HepG2 (cell line): ENCODE data around the gene KIF3A. TPM values are rescaled to one million over a fixed set of nuclear protein-coding genes. Genes with fewer than 3 reads are reported as not detected.

Experiments used
- ATAC-seq: fragments of 200-7000 bp; cut with Tn5 transposase; 3 replicates; pipeline ENCODE4 v1.9.1; 2020; ENCODE audit warnings: mild to moderate bottlenecking, moderate library complexity
- BruUV-seq: library from RNA; stranded (reverse); fragments of 400-500 nt; replicated peaks from 2 replicates; lab custom pipeline; 2021; lab: Mats Ljungman, UMichigan
- CTCF ChIA-PET: fragments of 300-600 bp; formaldehyde crosslinking; extraction: SDS; loops from one replicate; lab custom pipeline; 2021; ENCODE audit warnings: low total read pairs, inconsistent platforms, low intra/inter-chr PET ratio; lab: Yijun Ruan, JAX
- POLR2A ChIA-PET: fragments of 350-600 bp; sonication (Branson Sonifier 250); formaldehyde crosslinking; loops from one replicate; lab custom pipeline; 2020; ENCODE audit warnings: antibody characterized with exemption, inconsistent platforms; lab: Yijun Ruan, JAX
- DNase-seq: peaks from one replicate; pipeline ENCODE4 v3.0.0-alpha.2; 2015; ENCODE audit warnings: low spot score
- FAIRE-seq: peaks from 3 replicates; lab custom pipeline; 2011; peaks lifted over from hg19 to GRCh38; lab: Jason Lieb, UNC
- H2AFZ ChIP-seq: one replicate; pipeline ENCODE4 v1.6.1; 2011; ENCODE audit warnings: low read length, inconsistent platforms
- H3K27ac ChIP-seq: fragments of 300-600 bp; 3 replicates; pipeline ENCODE4 v1.8.0; 2011; ENCODE audit warnings: mixed run types, mild to moderate bottlenecking, mixed read lengths, low read length, inconsistent platforms; ENCODE audit not compliant: insufficient read depth; ENCODE audit errors: extremely low read length
- H3K27me3 ChIP-seq, 2 experiments: fragments of 200-600 bp in 1 of 2; 2 replicates in 1 of 2; 3 replicates in 1 of 2; pipeline versions ENCODE4 v1.6.0 to v1.8.0; 2011; ENCODE audit warnings: low read length in 2 of 2, mild to moderate bottlenecking in 2 of 2, moderate library complexity in 2 of 2, inconsistent platforms in 1 of 2; ENCODE audit not compliant: insufficient read depth in 2 of 2, control insufficient read depth in 1 of 2
- H3K36me3 ChIP-seq, 2 experiments: fragments of 200-600 bp in 1 of 2; replicated peaks in 1 of 2; 2 replicates in 1 of 2; 3 replicates in 1 of 2; pipeline versions ENCODE4 v1.5.1 to v1.8.0; 2011; ENCODE audit warnings: low read length in 2 of 2, inconsistent platforms in 1 of 2; ENCODE audit not compliant: insufficient read depth in 2 of 2, control insufficient read depth in 1 of 2
- H3K4me1 ChIP-seq: 2 replicates; pipeline ENCODE4 v1.5.1; 2012; ENCODE audit warnings: low read length, inconsistent platforms; ENCODE audit not compliant: insufficient read depth
- H3K4me2 ChIP-seq: 2 replicates; pipeline ENCODE4 v1.6.0; 2011; ENCODE audit warnings: low read depth, low read length, inconsistent platforms
- H3K4me3 ChIP-seq, 3 experiments: fragments of 200-600 bp in 1 of 3; sonication (generic), shearing (Covaris generic) in 1 of 3; replicated peaks in 1 of 3; 2 replicates each; pipeline ENCODE4 v1.5.1; 2011 to 2016; ENCODE audit warnings: low read length in 3 of 3, inconsistent platforms in 2 of 3, low read depth in 2 of 3, mild to moderate bottlenecking in 2 of 3, control low read depth in 1 of 3, mixed read lengths in 1 of 3; ENCODE audit not compliant: insufficient read depth in 1 of 3
- H3K79me2 ChIP-seq: one replicate; pipeline ENCODE4 v1.6.1; 2011; ENCODE audit warnings: low read length, inconsistent platforms; ENCODE audit not compliant: insufficient read depth
- H3K9ac ChIP-seq: 2 replicates; pipeline ENCODE4 v1.6.0; 2011; ENCODE audit warnings: mild to moderate bottlenecking, low read depth, low read length, inconsistent platforms; ENCODE audit not compliant: insufficient read depth
- H3K9me3 ChIP-seq: 2 replicates; pipeline ENCODE4 v1.5.1; 2012; ENCODE audit warnings: mild to moderate bottlenecking, low read length
- H4K20me1 ChIP-seq: 2 replicates; pipeline ENCODE4 v1.6.0; 2011; ENCODE audit warnings: inconsistent platforms, mild to moderate bottlenecking, low read length, moderate library complexity; ENCODE audit not compliant: insufficient read depth
- ATF1 ChIP-seq: IDR thresholded peaks from 2 replicates; pipeline ENCODE4 v1.6.1; 2016; ENCODE audit warnings: mild to moderate bottlenecking, control low read depth
- HNF4G ChIP-seq, 2 experiments: sonication (generic) in 1 of 2; formaldehyde crosslinking in 1 of 2; IDR thresholded peaks; 2 replicates each; pipeline versions ENCODE4 v1.4.0 to v1.6.1; 2011 to 2020; ENCODE audit warnings: borderline replicate concordance in 2 of 2, low read depth in 2 of 2, mild to moderate bottlenecking in 2 of 2, low read length in 1 of 2, missing genetic modification reagents in 1 of 2, moderate library complexity in 1 of 2
- KDM5A ChIP-seq: fragments of 200-600 bp; sonication (generic); IDR thresholded peaks from 2 replicates; pipeline ENCODE4 v1.7.0; 2018; ENCODE audit warnings: antibody characterized with exemption, mild to moderate bottlenecking, low read length, borderline replicate concordance
- NRL ChIP-seq: sonication (generic); formaldehyde crosslinking; IDR thresholded peaks from 2 replicates; pipeline ENCODE4 v1.5.0; 2020; ENCODE audit warnings: missing genetic modification reagents, mild to moderate bottlenecking, moderate library complexity, borderline replicate concordance
- PITX1 ChIP-seq: sonication (generic); formaldehyde crosslinking; IDR thresholded peaks from 2 replicates; pipeline ENCODE4 v1.5.1; 2020; ENCODE audit warnings: mild to moderate bottlenecking, missing genetic modification reagents
- RAD51 ChIP-seq: fragments of 450-650 bp; IDR thresholded peaks from 2 replicates; pipeline ENCODE4 v1.6.1; 2016; ENCODE audit warnings: borderline replicate concordance
- SIN3A ChIP-seq: IDR thresholded peaks from 2 replicates; pipeline ENCODE4 v1.6.1; 2011; ENCODE audit warnings: low read depth, mild to moderate bottlenecking, control low read depth, low read length, borderline replicate concordance
- SMC3 ChIP-seq: IDR thresholded peaks from 2 replicates; pipeline ENCODE4 v1.6.1; 2011; ENCODE audit warnings: low read length, improper control_type of control experiment
- TCF7 ChIP-seq: sonication (generic); IDR thresholded peaks from 2 replicates; pipeline ENCODE4 v1.6.1; 2016; ENCODE audit warnings: antibody characterized with exemption, low read depth
- ZBTB38 ChIP-seq: sonication (generic); formaldehyde crosslinking; IDR thresholded peaks from 2 replicates; pipeline ENCODE4 v1.5.1; 2020; ENCODE audit warnings: mild to moderate bottlenecking, missing genetic modification reagents
- ZBTB7B ChIP-seq: sonication (generic); formaldehyde crosslinking; IDR thresholded peaks from 2 replicates; pipeline ENCODE4 v1.4.0; 2020; ENCODE audit warnings: missing genetic modification reagents
- ZFY ChIP-seq: sonication (generic); formaldehyde crosslinking; IDR thresholded peaks from 2 replicates; pipeline ENCODE4 v1.4.0; 2020; ENCODE audit warnings: missing genetic modification reagents
- ZNF382 ChIP-seq: sonication (generic); formaldehyde crosslinking; IDR thresholded peaks from 2 replicates; pipeline ENCODE4 v1.5.0; 2020; ENCODE audit warnings: missing genetic modification reagents, mild to moderate bottlenecking, borderline replicate concordance
- ZNF703 ChIP-seq: sonication (generic); formaldehyde crosslinking; IDR thresholded peaks from 2 replicates; pipeline ENCODE4 v1.5.1; 2020; ENCODE audit warnings: missing genetic modification reagents, mild to moderate bottlenecking, moderate library complexity, borderline replicate concordance
- ZSCAN30 ChIP-seq: sonication (generic); formaldehyde crosslinking; IDR thresholded peaks from 2 replicates; pipeline ENCODE4 v1.5.0; 2020; ENCODE audit warnings: mild to moderate bottlenecking, missing genetic modification reagents
- WGBS: methylation state at CpG from one replicate; pipeline ENCODE4 v1.1.6; 2017; ENCODE audit warnings: low lambda C conversion rate; 5-methylcytosine and 5-hydroxymethylcytosine counted together
- in situ Hi-C: cut with HindIII; loops from 2 replicates; pipeline ENCODE4 v1.10.0; 2017; ENCODE audit warnings: low pct_unique_long_range_greater_than_20kb; ENCODE audit not compliant: extremely low pct_ligation_motif_present
- intact Hi-C: fragments of 100-400 bp; cut with micrococcal nuclease; formaldehyde crosslinking; loops from one replicate; pipeline ENCODE4 v1.10.0; 2022; ENCODE audit not compliant: unreplicated experiment
- polyA plus RNA-seq, 8 experiments: library from polyadenylated mRNA; depleted of rRNA in 3 of 8; stranded (reverse) in 7 of 8; unstranded in 1 of 8; fragments of >200 nt; fragmentation: Illumina TruSeq in 4 of 8; extraction: Trizol in 4 of 8; gene quantifications; 2 replicates each; pipeline versions ENCODE4 v1.2.1 to v1.2.3, GENCODE V29; 2011 to 2016; ENCODE audit warnings: low read depth in 4 of 8, missing spikeins in 1 of 8, mixed read lengths in 1 of 8; ENCODE audit not compliant: insufficient read depth in 1 of 8
- total RNA-seq, 5 experiments: library from RNA; depleted of rRNA; stranded (reverse); fragments of >200 nt; fragmentation: Illumina TruSeq; extraction: Trizol; gene quantifications; 2 replicates each; pipeline ENCODE4 v1.2.3, GENCODE V29; 2016; ENCODE audit warnings: low read depth in 1 of 5
- TF ChIP-seq, protein P1 (sequence below): sonication (generic); formaldehyde crosslinking; IDR thresholded peaks from 2 replicates; pipeline ENCODE4 v1.9.0; 2022; ENCODE audit warnings: low read depth, missing genetic modification reagents
- TF ChIP-seq, protein P2 (sequence below): sonication (generic); formaldehyde crosslinking; IDR thresholded peaks from 2 replicates; pipeline ENCODE4 v1.9.0; 2022; ENCODE audit warnings: missing genetic modification reagents, mild to moderate bottlenecking, borderline replicate concordance
- TF ChIP-seq, protein P3 (sequence below): fragments of 450-650 bp; IDR thresholded peaks from 2 replicates; pipeline ENCODE4 v1.6.1; 2016

Gene KIF3A
- total and polyA plus RNA-seq, 2 of the 13 experiments (the other 11 are each of a cell fraction or from before 2014, with no cell fraction given): 2.3 to 8.4 TPM

DNA sequence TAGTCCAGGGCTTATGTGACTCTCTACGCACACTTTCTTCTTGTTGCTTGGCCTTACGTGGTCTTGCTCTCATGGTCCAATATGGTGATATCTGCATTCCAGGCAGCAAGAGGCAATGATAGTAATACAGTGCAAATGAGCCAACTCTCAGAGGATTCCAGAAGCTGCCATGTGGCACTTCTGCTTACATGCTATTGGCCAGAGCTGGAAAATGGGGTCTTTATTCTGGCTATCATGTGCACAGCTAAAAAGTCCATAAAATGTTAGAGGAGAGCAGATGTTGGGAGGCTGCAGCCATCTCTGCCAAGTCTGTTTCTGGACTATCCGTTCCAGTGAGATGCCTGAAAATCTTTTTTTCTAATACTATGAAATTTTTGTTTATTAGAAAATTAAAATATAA, 42.6 kb upstream of the KIF3A start:
- intact Hi-C loops: no loop called here
- no peaks in the 10 kb centered on the region for H3K36me3 ChIP-seq

More for the DNA sequence above, 42.6 kb upstream of the KIF3A start:
- TF ChIP-seq ZNF703 (no peak), ZBTB38 (CRISPR knock-in tag) (no peak), PITX1 (CRISPR knock-in tag) (no peak), ATF1 (no peak), ZBTB7B (CRISPR knock-in tag) (no peak), ZNF382 (CRISPR knock-in tag) (no peak), SIN3A (no peak), NRL (no peak), ZSCAN30 (CRISPR knock-in tag) (no peak), KDM5A (no peak), RAD51 (no peak), TCF7 (no peak), SMC3 (no peak), HNF4G (IDR thresholded peaks at IDR 0.05; ENCODE audit: borderline replicate concordance, low read depth, low read length) (no peak), HNF4G (CRISPR knock-in tag; IDR thresholded peaks at IDR 0.05; ENCODE audit: borderline replicate concordance, low read depth) (no peak), ZFY (CRISPR knock-in tag) (no peak)
- TF ChIP-seq, protein P1, sequence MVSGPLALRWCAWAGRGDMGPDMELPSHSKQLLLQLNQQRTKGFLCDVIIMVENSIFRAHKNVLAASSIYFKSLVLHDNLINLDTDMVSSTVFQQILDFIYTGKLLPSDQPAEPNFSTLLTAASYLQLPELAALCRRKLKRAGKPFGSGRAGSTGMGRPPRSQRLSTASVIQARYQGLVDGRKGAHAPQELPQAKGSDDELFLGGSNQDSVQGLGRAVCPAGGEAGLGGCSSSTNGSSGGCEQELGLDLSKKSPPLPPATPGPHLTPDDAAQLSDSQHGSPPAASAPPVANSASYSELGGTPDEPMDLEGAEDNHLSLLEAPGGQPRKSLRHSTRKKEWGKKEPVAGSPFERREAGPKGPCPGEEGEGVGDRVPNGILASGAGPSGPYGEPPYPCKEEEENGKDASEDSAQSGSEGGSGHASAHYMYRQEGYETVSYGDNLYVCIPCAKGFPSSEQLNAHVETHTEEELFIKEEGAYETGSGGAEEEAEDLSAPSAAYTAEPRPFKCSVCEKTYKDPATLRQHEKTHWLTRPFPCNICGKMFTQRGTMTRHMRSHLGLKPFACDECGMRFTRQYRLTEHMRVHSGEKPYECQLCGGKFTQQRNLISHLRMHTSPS: no peak
- TF ChIP-seq, protein P2, sequence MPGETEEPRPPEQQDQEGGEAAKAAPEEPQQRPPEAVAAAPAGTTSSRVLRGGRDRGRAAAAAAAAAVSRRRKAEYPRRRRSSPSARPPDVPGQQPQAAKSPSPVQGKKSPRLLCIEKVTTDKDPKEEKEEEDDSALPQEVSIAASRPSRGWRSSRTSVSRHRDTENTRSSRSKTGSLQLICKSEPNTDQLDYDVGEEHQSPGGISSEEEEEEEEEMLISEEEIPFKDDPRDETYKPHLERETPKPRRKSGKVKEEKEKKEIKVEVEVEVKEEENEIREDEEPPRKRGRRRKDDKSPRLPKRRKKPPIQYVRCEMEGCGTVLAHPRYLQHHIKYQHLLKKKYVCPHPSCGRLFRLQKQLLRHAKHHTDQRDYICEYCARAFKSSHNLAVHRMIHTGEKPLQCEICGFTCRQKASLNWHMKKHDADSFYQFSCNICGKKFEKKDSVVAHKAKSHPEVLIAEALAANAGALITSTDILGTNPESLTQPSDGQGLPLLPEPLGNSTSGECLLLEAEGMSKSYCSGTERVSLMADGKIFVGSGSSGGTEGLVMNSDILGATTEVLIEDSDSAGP (CRISPR knock-in tag): no peak
- TF ChIP-seq, protein P3, sequence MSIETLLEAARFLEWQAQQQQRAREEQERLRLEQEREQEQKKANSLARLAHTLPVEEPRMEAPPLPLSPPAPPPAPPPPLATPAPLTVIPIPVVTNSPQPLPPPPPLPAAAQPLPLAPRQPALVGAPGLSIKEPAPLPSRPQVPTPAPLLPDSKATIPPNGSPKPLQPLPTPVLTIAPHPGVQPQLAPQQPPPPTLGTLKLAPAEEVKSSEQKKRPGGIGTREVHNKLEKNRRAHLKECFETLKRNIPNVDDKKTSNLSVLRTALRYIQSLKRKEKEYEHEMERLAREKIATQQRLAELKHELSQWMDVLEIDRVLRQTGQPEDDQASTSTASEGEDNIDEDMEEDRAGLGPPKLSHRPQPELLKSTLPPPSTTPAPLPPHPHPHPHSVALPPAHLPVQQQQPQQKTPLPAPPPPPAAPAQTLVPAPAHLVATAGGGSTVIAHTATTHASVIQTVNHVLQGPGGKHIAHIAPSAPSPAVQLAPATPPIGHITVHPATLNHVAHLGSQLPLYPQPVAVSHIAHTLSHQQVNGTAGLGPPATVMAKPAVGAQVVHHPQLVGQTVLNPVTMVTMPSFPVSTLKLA: no peak
- H3K79me2 ChIP-seq: peaks cover 15% of the 10 kb centered on the region
- H3K27me3 ChIP-seq: no peaks in the 10 kb centered on the region
- no TSS peak for BruUV-seq
- no peak overlapping the region for H3K4me2 ChIP-seq
- ChIA-PET CTCF (no interaction called here), POLR2A (no interaction called here)
- no peaks in the 10 kb centered on the region for H4K20me1 ChIP-seq
- in situ Hi-C loops: no loop called here
- FAIRE-seq (no peak), DNase-seq (no peak), ATAC-seq (no peak)
- no peaks in the 10 kb centered on the region for H3K9me3 ChIP-seq
- H3K9ac ChIP-seq: no peak overlapping the region
- no peak overlapping the region for H3K4me3 ChIP-seq
- H3K4me1 ChIP-seq: peaks cover 22% of the 10 kb centered on the region
- no peak overlapping the region for H3K27ac ChIP-seq
- no peak overlapping the region for H2AFZ ChIP-seq
- WGBS: 93% methylated on average over 3 of the region's 3 CpGs
